GM12878 (cell line): ENCODE results near the gene PLXNB2.

Experiments
- BCLAF1 ChIP-seq: fragments of 450-650 bp; IDR thresholded peaks from 2 replicates; pipeline ENCODE4 v1.6.1; 2017; ENCODE audit warnings: antibody characterized with exemption, mild to moderate bottlenecking, moderate library complexity
- BRCA1 ChIP-seq: IDR thresholded peaks from 2 replicates; pipeline ENCODE4 v1.6.1; 2011; ENCODE audit warnings: low read depth, low read length, improper control_type of control experiment
- CTCF ChIP-seq, 3 experiments: IDR thresholded peaks in 2 of 3; conservative IDR thresholded peaks in 1 of 3; 2 replicates each; pipeline ENCODE4 v1.5.1; 2011; ENCODE audit warnings: low read depth in 3 of 3, low read length in 3 of 3, mild to moderate bottlenecking in 3 of 3, control low read depth in 2 of 3, moderate library complexity in 2 of 3, inconsistent platforms in 1 of 3, mixed read lengths in 1 of 3; ENCODE audit not compliant: control insufficient read depth in 2 of 3, insufficient read depth in 1 of 3; ENCODE audit errors: extremely low read depth in 1 of 3
- ESRRA ChIP-seq: IDR thresholded peaks from 2 replicates; pipeline ENCODE4 v1.6.1; 2012; ENCODE audit warnings: mild to moderate bottlenecking, low read length, improper control_type of control experiment
- EZH2 ChIP-seq: IDR thresholded peaks from 2 replicates; pipeline ENCODE4 v1.6.1; 2012; ENCODE audit warnings: low read depth, mild to moderate bottlenecking, control low read depth, inconsistent platforms, low read length, borderline replicate concordance; ENCODE audit not compliant: control insufficient read depth
- FOXK2 ChIP-seq: fragments of 450-650 bp; IDR thresholded peaks from 2 replicates; pipeline ENCODE4 v1.6.1; 2017; ENCODE audit warnings: mild to moderate bottlenecking, moderate library complexity
- HSF1 ChIP-seq: fragments of 150-350 bp; IDR thresholded peaks from 2 replicates; pipeline ENCODE4 v1.6.1; 2014; ENCODE audit warnings: mild to moderate bottlenecking, low read depth, low read length
- MAX ChIP-seq: IDR thresholded peaks from 2 replicates; pipeline ENCODE4 v1.6.1; 2012; ENCODE audit warnings: low read depth, low read length, improper control_type of control experiment
- POLR2A ChIP-seq: IDR thresholded peaks from 2 replicates; pipeline ENCODE4 v1.6.1; 2011; ENCODE audit warnings: low read depth, mild to moderate bottlenecking, low read length
- POLR2AphosphoS5 ChIP-seq: IDR thresholded peaks from 2 replicates; pipeline ENCODE4 v1.6.1; 2011; ENCODE audit warnings: mild to moderate bottlenecking, low read length, inconsistent platforms
- TCF7 ChIP-seq: IDR thresholded peaks from 2 replicates; pipeline ENCODE4 v1.6.1; 2014; ENCODE audit warnings: antibody characterized with exemption, borderline replicate concordance

- TF ChIP-seq BRCA1: no peak
- no peak for TF ChIP-seq EZH2
- no peak for TF ChIP-seq ESRRA
- no peak for TF ChIP-seq MAX
- TF ChIP-seq HSF1: no peak
- no peak for TF ChIP-seq FOXK2
- TF ChIP-seq TCF7: no peak
- TF ChIP-seq BCLAF1: no peak
- no peak for TF ChIP-seq POLR2A
- TF ChIP-seq CTCF (IDR thresholded peaks at IDR 0.05 in 2 of 3, conservative IDR thresholded peaks at IDR 0.05 in 1 of 3; ENCODE audit: control insufficient read depth in 2 of 3, extremely low read depth in 1 of 3, insufficient read depth in 1 of 3, low read depth in 3 of 3, low read length in 3 of 3): peak; percentile 40 to 54 (median 44)
- TF ChIP-seq POLR2AphosphoS5: no peak
These were observed 70.6 kb downstream of the PLXNB2 start for GRCh38 chr22:50236731-50237409.
